ENCODE data around the gene SETD4. TPM values are rescaled to one million over a fixed set of nuclear protein-coding genes. Genes with fewer than 3 reads are reported as not detected.
"Not testable (repeated sequence)": the region's sequence is repeated elsewhere in the genome, so short reads cannot be mapped to it uniquely, and the experiment has no call there.

Gene SETD4
- polyA plus RNA-seq (ENCODE audit: insufficient read length) = 48.7 TPM
- long read RNA-seq, donor 1, partial matches to known transcripts = 168 of 257 reads
- long read RNA-seq, donor 1, other reads (novel, unspliced or antisense) = 89 of 257 reads
- long read RNA-seq, donor 2, partial matches to known transcripts = 0 of 1 reads
- long read RNA-seq, donor 2, other reads (novel, unspliced or antisense) = 0 of 1 reads
- long read RNA-seq, donor 3 = 0 reads
- long read RNA-seq, donor 4 = 0 reads
- long read RNA-seq, donor 5, partial matches to known transcripts = 7 of 10 reads
- long read RNA-seq, donor 5, other reads (novel, unspliced or antisense) = 0 of 10 reads
- long read RNA-seq, donor 6, partial matches to known transcripts = 0 of 2 reads
- long read RNA-seq, donor 6, other reads (novel, unspliced or antisense) = 0 of 2 reads
- long read RNA-seq, donor 7 = 0 reads
- long read RNA-seq, donor 8 = 0 reads

- peak; percentile 88 for DNase-seq
These were observed at the start of gene SETD4 for GRCh38 chr21:36060159-36060921. Gene SETD4 (minus strand): TSS chr21:36060526. CDS start chr21:36058888, 1,638 bp downstream.

GRCh38 chr21:36109868-36110267, 49.5 kb upstream of the SETD4 start:
- no peak for DNase-seq

DNA sequence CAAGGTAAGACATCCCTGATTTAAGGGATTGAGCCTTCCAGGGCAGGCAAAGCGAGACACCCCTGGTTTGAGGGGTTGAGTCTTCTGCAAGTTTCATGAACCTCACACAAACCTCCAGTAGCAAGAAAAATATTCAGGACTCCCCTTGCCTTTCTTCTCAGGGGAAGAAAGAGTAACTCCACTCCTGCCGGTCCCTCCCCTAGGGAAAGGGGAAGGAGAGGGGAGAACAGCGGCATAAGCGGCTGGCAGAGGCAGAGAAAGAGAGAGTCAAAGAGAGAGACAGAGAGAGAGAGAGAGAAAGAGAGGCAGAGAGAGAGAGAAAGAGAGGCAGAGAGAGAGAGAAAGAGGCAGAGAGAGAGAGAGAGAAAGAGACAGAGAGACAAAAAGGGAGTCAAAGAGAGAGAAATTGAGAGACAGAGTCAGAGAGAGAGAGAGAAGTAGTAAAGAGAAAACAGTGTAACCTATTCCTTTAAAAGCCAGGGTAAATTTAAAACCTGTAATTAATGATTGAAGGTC, 45.1 kb upstream of the SETD4 start:
- DNase-seq = no peak

GRCh38 chr21:36104317-36105300, 44.3 kb upstream of the SETD4 start:
- DNase-seq = peak; percentile 80

DNA sequence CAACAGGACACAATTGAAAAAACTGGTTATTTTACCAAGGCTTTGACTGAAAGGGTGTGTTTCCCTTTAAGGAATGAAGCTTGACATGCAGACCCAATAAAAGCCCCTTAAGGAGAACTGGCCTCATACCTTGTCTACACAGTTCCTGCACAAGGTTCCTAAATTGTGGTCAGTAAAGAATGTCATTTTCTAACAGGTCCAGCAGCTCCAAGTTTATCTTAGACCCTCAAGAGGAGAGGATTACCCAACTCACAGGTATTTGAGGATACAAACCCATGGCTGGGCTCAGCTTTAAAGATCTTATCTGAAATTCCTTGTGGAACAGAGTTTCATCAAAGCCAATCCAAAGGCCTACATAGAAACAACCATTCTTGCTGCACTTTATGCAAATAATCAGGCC, 43.1 kb upstream of the SETD4 start:
- DNase-seq = no peak

GRCh38 chr21:36100971-36101641, 40.8 kb upstream of the SETD4 start:
- no peak for DNase-seq

DNA sequence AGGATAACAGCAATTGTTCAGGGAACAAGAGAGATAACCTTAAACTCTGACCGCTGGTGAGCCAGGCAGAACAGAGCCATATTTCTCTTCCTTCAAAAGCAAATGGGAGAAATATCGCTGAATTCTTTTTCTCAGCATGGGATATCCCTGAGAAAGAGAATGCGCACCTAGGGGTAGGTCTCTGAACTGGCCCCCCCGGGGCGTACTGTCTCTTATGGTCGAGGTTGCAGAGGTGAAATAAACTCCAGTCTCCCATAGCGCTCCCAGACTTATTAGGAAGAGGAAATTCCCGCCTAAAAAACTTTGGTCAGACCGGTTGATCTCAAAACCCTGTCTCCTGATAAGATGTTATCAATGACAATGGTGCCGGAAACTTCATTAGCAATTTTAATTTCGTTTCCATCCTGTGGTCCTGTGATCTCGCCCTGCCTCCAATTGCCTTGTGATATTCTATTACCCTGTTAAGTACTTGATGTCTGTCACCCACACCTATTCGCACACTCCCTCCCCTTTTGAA, 39.4 kb upstream of the SETD4 start:
- DNase-seq = not testable (repeated sequence)

GRCh38 chr21:36099000-36099399, 38.7 kb upstream of the SETD4 start:
- no peak for DNase-seq

- no peak for DNase-seq
These were observed 37.8 kb upstream of the SETD4 start for GRCh38 chr21:36098182-36098532.

DNA sequence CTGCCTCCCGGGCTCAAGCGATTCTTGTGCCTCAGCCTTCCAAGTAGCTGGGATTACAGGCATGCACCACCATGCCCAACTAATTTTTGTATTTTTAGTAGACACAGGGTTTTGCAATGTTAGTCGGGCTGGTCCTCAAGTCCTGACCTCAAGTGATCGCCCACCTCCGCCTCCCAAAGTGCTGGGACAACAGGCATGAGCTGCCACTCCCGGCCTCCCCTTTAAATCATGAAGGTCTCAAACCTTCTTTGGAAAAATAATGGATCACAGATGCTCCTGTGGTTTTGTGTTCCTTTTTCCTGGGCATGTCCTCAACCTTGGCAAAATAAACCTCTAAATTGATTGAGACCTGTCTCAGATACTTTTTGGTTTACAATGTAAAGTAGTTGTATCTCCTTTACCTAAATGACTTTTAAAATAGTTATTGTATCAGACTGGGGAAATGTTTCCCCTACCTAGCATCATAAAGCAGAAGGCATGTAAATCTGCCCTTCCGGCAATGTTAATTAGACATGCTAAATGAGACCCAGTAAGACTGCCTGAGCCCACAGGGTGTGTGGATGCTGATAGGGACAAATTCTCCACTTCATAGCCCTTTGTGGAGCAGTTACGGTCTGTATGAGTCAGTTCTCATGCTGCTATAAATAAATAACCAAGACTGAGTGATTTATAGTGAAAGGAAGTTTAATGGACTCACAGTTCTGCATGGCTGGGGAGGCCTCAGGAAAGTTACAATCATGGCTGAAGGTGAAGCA, 37.3 kb upstream of the SETD4 start:
- DNase-seq = peak; percentile 61

DNA sequence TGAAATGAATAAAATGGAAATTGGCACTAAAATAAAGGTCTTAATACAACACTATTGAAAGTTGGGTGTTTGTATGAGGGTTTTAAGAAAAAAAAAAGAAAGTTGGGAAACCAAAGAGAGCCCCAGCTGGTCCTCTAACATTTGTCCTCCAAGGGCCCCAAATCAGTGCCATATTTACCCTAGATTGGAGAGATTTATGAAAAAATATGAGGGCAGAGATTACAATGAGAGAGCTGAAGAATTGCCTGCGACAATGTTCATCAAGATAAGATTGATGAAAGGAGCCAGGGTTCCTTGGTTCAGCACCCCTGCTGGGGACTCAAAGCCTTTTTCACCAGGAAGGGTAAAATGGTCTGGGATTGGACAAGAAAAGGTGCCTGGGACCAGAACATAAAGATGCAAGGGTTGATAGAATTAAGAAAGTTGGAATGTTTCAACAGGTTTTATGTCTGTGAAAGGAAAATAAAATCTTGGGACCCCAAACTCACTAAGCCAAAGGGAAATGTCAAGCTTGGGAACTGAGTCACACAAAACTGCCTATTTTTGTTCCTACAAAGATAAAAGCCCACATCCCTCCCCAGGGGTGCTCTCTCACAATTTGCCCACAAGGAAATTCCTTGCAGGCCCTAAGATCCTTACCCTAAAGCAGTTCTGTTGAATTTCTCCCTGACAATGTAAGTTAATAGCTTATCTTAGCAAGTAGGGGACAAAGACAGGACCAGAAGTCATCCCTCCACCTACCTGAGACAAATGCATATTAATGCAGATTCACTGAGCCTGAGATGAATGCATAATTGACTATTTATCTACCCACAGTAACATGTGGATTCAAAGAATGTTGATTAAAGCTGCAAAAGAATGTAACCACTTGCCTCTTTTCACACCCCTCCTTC, 36.3 kb upstream of the SETD4 start:
- DNase-seq = no peak

GRCh38 chr21:36093512-36093911, 33.2 kb upstream of the SETD4 start:
- DNase-seq = no peak

DNA sequence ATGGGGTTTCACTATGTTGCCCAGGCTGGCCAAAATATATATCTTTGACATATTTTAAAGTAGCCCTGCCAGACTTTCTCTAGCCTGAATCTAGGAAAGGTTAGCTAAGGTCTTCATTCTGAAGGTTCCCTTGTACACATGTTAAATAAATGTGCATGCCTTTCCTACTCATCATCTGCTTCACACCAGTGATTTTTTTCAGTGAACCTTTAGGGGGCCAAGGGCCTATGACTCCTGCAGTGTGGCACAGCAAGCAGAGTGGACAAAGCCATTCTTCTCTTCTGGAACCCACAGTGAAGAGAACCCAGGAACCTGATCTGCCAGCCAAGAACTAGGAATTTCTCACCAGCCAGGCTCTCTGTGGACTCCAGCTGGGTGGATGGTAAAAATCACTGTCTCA, 32.4 kb upstream of the SETD4 start:
- no peak for DNase-seq

GRCh38 chr21:36089946-36090345, 29.6 kb upstream of the SETD4 start:
- DNase-seq = no peak

DNA sequence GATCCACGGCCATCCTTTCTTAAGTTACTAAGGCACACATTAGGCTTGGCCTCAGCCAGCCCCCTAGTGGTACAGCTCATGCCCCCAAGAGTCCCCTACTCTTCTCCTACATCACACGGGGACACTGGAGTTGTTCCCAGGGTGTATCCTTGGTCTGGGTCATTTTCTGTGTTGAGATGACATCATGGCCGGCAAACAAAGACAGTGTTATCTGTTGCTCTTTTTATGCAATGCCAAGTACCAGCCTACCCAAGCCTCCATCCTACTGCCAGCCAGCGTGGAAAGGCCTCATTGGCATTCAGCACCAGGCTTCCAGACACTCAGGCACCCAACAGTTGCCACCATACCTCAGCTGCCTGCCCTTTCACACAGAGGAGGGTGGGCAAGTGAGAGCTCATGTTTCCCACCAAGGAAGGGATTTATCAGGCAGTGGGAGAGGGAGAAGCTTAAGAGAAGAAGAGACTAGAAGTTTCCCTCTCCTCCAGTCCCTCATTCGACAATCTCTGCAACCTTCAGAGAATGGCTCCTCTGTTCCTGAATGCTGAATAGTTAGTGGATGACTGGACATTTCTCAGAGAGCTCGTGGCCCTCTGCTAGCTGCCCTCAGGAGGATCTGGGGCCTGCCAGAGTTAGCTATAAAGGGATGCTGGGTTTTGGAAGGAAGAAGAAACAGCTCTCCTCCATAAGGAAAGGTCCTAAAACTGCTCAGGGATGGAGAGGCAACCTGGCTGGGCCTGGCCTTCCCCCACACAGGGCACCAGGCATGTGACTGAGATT, 27.2 kb upstream of the SETD4 start:
- no peak for DNase-seq

GRCh38 chr21:36082237-36082664, 21.9 kb upstream of the SETD4 start:
- no peak for DNase-seq

DNA sequence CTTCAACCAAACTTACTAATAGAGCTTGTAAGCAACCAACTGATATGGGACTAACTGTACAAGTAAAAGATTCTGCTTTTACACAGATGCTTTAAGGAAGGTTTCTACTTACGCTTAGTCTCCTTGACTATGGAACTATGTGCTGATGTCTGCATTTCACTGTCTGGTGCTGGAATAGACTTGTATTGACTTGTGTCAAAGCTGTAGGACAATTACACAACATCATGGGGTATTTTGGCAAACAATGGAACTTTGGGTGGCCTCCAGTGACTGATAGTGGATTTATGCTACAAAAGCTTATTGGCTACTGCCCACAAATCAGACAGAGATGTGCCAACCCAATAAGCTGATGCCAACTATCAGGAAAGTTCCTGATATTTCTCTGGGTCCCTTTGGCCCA, 20.1 kb upstream of the SETD4 start:
- DNase-seq = no peak

DNA sequence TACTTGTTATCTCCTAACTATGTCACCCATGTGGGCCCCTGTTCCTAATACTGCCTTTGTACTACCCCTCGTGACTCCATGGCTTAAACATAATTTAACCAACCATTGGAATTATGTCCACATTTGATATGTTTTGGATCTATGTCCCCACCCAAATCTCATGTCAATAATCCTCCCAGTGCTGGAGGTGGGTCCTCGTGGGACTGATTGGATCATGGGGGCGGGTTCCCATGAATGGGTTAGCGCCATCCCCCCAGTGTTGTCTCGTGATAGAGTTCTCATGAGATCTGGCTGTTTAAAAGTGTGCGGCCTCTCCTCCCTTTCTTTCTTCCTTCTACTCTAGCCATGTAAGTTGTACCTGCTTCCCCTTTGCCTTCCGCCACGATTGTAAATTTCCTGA, 19.3 kb upstream of the SETD4 start:
- no peak for DNase-seq

Data from left kidney (tissue), 8 donors.